HL-60 (cell line): Measurements from ENCODE around the gene C19orf73.

ENCODE experiments used
- DNase-seq, 2 experiments: peaks; one replicate each; pipeline ENCODE4 v3.0.0-alpha.2; 2010 to 2020; ENCODE audit warnings: low read depth in 1 of 2, low spot score in 1 of 2
- H3K27ac ChIP-seq: fragments of 250-450 bp; sonication (Bioruptor Pico); replicated peaks from 2 replicates; pipeline ENCODE4 v1.5.1; 2020; ENCODE audit warnings: mild to moderate bottlenecking, moderate library complexity
- H3K27me3 ChIP-seq: fragments of 250-450 bp; sonication (Bioruptor Pico); 2 replicates; pipeline ENCODE4 v1.5.1; 2021; ENCODE audit warnings: mild to moderate bottlenecking, moderate library complexity; ENCODE audit not compliant: insufficient read depth, poor library complexity, severe bottlenecking
- H3K4me3 ChIP-seq: replicated peaks from 2 replicates; pipeline ENCODE4 v1.5.1; 2011; ENCODE audit warnings: mild to moderate bottlenecking, control low read depth, low read length; ENCODE audit not compliant: insufficient read depth
- GABPA ChIP-seq: IDR thresholded peaks from 2 replicates; pipeline ENCODE4 v1.6.1; 2012; ENCODE audit warnings: low read depth
- POLR2AphosphoS5 ChIP-seq: IDR thresholded peaks from 2 replicates; pipeline ENCODE4 v1.6.1; 2012; ENCODE audit warnings: low read depth
- SPI1 ChIP-seq: IDR thresholded peaks from 2 replicates; pipeline ENCODE4 v1.6.1; 2012; ENCODE audit warnings: low read depth, mild to moderate bottlenecking, borderline replicate concordance
- TF ChIP-seq, protein P1 (sequence below): IDR thresholded peaks from one replicate; pipeline ENCODE4 v1.5.1; 2011; ENCODE audit warnings: low read length, control low read depth, inconsistent platforms; ENCODE audit not compliant: insufficient read depth
- TF ChIP-seq, protein P2 (sequence below): IDR thresholded peaks from 2 replicates; pipeline ENCODE4 v1.6.1; 2012; ENCODE audit warnings: low read depth; ENCODE audit not compliant: insufficient replicate concordance

The C19orf73 gene

DNA sequence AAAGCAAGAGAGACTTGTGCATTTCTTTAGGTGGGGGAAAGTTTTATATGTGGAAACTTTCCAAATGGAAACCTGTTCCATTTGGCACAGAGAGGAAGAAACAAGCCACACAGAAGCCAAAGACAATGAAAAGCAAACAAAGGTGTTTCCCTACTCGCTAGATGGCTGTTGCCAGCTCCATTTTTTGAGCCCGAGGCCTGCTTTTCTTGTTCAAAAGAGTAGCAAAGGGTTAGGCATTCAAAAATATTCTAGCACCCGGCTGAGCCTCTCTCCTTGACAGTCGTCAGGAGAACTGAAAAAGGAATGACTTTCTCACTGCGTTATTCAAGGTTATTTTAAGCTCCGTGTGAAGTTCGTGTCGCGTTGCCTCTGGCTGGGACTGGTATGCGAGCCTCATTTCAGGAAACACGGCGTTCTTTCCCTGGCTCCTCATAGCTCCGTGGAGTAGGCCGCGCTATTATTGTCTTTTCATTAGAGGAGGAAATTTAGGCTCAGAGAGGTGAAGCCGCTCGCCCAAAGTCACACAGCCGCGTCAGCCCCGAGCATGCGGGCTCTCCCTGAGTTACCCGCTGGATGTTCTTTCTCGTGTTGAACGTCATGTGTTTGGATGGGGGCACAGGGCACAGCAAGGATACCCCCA is 46.3 kb upstream of the C19orf73 start:
- DNase-seq = no peak
- H3K4me3 ChIP-seq = no peak overlapping the region
- H3K27me3 ChIP-seq = peaks cover 8% of the 10 kb centered on the region
- no peak overlapping the region for H3K27ac ChIP-seq
- TF ChIP-seq, protein P1, sequence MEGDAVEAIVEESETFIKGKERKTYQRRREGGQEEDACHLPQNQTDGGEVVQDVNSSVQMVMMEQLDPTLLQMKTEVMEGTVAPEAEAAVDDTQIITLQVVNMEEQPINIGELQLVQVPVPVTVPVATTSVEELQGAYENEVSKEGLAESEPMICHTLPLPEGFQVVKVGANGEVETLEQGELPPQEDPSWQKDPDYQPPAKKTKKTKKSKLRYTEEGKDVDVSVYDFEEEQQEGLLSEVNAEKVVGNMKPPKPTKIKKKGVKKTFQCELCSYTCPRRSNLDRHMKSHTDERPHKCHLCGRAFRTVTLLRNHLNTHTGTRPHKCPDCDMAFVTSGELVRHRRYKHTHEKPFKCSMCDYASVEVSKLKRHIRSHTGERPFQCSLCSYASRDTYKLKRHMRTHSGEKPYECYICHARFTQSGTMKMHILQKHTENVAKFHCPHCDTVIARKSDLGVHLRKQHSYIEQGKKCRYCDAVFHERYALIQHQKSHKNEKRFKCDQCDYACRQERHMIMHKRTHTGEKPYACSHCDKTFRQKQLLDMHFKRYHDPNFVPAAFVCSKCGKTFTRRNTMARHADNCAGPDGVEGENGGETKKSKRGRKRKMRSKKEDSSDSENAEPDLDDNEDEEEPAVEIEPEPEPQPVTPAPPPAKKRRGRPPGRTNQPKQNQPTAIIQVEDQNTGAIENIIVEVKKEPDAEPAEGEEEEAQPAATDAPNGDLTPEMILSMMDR = no peak
- TF ChIP-seq, protein P2, sequence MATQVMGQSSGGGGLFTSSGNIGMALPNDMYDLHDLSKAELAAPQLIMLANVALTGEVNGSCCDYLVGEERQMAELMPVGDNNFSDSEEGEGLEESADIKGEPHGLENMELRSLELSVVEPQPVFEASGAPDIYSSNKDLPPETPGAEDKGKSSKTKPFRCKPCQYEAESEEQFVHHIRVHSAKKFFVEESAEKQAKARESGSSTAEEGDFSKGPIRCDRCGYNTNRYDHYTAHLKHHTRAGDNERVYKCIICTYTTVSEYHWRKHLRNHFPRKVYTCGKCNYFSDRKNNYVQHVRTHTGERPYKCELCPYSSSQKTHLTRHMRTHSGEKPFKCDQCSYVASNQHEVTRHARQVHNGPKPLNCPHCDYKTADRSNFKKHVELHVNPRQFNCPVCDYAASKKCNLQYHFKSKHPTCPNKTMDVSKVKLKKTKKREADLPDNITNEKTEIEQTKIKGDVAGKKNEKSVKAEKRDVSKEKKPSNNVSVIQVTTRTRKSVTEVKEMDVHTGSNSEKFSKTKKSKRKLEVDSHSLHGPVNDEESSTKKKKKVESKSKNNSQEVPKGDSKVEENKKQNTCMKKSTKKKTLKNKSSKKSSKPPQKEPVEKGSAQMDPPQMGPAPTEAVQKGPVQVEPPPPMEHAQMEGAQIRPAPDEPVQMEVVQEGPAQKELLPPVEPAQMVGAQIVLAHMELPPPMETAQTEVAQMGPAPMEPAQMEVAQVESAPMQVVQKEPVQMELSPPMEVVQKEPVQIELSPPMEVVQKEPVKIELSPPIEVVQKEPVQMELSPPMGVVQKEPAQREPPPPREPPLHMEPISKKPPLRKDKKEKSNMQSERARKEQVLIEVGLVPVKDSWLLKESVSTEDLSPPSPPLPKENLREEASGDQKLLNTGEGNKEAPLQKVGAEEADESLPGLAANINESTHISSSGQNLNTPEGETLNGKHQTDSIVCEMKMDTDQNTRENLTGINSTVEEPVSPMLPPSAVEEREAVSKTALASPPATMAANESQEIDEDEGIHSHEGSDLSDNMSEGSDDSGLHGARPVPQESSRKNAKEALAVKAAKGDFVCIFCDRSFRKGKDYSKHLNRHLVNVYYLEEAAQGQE = no peak
- TF ChIP-seq POLR2AphosphoS5 (no peak), GABPA (no peak), SPI1 (no peak)

DNA sequence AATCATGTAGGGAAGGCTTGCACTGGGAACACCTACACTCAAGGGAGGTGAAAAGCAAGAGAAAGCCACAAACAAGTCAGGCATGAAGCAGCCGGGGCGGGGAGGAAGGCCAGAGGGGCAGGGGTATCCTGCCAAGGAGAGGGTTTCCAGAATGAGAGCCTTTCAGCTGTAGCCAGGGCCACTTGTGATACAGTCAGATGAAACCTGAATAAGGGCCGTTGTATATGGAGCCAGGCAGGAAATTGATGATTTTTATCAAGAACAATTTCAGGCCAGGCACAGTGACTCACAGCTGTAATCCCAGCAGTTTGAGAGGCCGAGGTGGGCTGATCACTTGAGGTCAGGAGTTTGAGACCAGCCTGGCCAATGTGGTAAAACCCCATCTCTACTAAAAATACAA is 43.0 kb upstream of the C19orf73 start:
- DNase-seq = no peak
- TF ChIP-seq POLR2AphosphoS5 = no peak
- TF ChIP-seq SPI1 = no peak
- TF ChIP-seq, protein P2 = no peak
- no peak for TF ChIP-seq GABPA
- TF ChIP-seq, protein P1 = no peak
- peaks cover 23% of the 10 kb centered on the region for H3K27me3 ChIP-seq
- H3K4me3 ChIP-seq = no peak overlapping the region
- no peak overlapping the region for H3K27ac ChIP-seq

DNA sequence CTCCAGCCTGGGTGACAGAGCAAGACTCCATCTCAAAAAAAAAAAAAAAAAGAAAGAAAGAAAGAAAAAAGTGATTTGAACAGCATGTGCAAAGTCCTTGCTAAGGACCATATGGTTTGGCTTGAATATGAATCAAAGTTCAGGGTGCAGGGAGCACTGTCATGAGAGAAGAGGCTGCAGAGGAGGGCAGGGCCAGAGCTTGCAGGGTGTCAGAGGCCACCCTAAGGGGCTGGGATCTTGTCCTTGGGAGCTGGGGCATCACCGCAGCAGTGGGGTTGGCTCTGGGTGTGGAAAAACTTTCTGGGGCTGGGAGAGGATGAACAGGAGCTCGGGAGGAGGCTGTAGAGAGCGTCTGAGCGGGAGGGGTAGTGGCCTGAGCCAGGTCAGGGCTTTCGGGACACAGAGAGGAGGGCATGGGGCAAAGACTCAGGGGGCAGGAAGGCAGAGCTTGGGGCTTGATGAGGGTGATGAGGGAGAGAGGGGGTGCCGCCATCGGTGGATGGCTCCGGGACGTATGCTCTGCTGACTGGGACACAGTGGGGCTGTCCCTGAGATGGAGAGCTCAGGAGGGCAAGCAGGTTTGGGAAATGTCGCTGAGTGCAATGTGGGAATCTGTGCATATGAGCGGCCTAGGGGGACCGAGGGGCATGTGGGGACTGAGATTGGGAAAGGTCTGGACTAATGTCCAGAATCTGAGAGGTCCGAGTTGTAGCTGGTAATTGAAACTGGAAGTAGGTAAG is 41.7 kb upstream of the C19orf73 start:
- peaks cover 23% of the 10 kb centered on the region for H3K27me3 ChIP-seq
- no peak for DNase-seq
- no peak overlapping the region for H3K27ac ChIP-seq
- no peak overlapping the region for H3K4me3 ChIP-seq
- TF ChIP-seq GABPA = no peak
- TF ChIP-seq SPI1 = no peak
- TF ChIP-seq, protein P2 = no peak
- TF ChIP-seq, protein P1 = no peak
- no peak for TF ChIP-seq POLR2AphosphoS5
